Suppressor macrophage (primary cell): ENCODE data around the gene PTPRM.

Experiments
- DNase-seq, 4 experiments: peaks; one replicate each; pipeline ENCODE4 v3.0.0-alpha.2; 2020 to 2022

The PTPRM gene

DNA sequence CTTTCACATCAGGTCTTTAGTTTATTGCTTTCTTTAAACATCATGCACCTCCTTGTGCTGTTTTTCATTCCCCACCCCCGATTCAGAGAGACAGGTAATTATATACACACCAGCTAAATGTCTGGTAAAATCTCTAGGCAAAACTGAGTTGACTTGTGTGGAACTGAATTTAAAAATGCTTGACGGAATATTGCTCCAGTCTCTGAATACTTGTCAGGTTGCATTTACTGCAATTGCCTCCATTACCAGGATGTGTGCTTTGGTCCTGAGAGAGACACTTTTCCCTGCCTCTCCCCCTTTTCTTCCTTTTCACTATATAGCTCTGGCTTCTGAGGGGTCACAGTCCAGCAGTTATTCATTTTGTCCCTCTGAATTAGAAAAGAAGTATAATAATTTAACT is 104.0 kb downstream of the PTPRM start:
- no peak for DNase-seq

DNA sequence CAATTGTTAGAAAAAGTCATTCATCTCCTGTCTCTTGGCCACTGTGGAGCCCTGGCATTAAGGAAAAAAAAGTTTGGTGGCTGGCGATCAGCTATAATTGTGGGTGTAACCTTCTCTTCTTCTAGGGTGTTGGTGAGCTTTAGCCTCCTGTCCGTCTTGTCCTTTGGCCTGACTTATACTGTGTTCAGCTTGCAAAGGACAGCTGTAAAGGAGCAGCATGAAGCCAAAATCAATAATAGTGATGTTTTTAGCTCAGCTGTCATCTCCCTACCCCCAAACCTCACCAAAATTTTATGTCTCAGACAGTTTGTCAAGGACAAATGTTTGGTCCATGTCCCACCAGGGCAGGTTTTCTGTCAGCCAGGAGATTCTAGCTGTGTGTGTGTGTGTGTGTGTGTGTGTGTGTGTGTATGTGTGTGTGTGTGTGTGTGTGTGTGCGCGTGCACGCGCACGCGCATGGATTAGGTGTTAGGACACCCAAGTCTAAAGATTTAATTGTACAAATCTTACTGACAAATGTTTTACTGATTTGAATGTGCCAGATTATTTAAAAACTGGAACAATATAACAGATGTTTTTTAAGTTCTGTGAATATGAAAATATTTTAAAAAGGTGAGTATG is 109.2 kb downstream of the PTPRM start:
- DNase-seq: no peak

DNA sequence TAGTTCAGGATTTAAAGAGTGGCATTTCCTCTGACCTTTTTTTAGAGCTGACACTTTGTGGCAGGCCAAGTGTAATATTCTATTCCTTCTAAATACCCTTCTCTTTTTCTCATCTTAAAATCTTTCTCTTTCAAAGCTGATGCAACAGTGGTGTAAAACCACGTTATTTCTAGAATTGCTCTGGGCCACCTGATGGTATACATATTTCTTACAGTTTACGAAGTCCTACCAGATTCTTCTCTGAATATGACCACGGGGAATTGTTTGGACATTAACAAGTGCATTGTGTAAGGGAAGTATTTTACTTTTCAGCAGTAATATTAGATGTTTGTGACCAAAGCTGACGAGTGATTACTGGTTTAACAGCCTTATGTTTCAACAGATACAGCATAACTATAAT is 109.9 kb downstream of the PTPRM start:
- DNase-seq: no peak

DNA sequence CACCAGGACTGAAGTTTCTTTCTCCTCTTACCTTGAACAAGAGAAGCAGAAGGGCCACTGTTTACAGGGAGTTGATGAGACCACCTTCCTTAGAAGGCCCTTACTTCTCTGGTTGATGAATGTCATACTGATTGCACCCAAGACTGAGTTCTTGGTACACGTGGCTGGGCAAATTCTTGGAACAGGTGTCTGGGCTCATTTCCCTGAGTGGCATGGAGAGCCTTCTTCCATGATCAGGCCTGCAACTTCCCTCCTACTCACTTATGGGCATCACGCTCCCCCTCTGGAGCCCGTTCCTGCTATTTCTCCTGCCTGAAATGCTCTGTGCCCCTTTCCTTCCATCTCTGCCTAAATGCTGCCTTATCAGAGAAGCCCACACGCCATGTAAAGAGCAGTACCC is 110.3 kb downstream of the PTPRM start:
- no peak for DNase-seq

GRCh38 chr18:7678389-7678788 is 111.3 kb downstream of the PTPRM start:
- no peak for DNase-seq

GRCh38 chr18:7678801-7679200 is 111.7 kb downstream of the PTPRM start:
- DNase-seq: no peak

DNA sequence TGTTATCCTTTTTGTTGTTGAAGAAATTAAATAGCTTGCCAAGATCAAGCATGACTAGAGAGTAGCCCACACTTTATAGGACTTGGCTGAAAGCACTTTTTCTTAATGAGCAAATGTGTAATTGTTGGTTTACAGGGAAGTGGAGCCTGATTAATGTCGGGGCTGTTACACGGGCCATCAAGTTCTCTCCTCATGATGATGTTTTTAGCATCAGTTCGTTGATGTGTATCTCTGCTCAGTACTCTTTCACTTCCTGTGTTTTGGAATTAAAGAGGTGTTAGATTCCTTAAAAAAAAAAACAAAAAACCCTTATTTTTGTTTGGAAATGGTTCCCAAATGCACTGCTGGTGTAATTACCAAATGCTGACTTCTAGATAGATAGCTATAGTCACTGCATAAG is 114.2 kb downstream of the PTPRM start:
- no peak for DNase-seq

GRCh38 chr18:7682321-7682720 is 115.2 kb downstream of the PTPRM start:
- DNase-seq: no peak

DNA sequence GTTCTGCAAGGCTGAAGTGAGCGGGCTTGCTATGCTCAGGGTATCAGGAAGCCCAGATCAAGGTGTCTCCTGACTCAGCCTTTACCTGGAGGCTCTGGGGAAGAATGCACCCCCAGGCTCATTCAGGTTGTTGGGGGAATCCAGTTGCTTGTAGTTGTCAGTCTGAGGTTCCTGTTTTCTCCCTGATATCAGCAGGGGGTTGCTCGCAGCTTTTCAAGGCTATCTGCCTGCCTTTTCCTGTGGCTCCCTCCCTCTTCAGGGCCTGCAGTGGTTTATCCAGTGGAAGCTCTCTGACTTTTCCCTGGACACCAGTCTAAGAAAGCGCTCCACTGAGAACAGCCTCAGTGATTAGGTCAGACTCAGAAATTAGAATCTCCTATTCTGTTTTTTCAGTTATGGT is 116.6 kb downstream of the PTPRM start:
- no peak for DNase-seq

DNA sequence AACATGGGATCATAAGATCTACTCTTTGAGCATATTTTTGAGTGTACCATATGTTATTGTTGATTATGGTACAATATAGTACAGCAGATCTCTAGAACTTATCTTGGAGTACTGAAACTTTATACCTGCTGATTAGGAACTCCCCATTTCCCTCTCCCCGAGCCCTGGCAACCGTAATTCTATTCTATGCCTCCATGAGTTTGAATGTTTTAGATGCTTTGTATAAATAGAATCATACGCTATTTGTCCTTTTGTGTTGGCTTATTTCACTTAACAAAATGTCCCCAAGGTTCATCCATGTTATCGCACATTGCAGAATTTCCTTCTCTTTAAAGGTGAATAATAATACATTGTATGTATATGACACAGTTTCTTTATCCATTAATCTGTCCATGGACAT is 117.2 kb downstream of the PTPRM start:
- no peak for DNase-seq

GRCh38 chr18:7684966-7685365 is 117.8 kb downstream of the PTPRM start:
- DNase-seq: no peak

- no peak for DNase-seq
Observed at GRCh38 chr18:7686278-7686677, 119.2 kb downstream of the PTPRM start.

DNA sequence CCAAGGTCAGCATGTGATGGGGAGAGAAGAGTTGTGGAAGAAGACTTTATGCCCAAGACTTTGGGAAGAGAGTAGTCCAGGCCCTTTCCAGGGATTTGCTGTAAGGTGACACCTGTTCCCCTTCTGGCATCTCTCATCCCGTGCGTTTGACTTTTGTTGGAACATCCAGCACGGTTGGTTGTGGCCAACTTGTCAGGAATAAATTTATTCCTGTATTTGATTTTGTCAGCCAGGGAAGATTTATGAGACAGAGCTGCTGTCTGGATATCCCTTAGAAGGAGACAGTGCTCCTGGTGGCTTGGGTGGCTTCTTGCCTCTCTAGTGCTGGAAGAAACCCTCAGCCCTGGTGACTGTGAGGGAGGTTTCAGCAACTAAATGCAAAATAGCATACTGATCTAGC is 121.5 kb downstream of the PTPRM start:
- no peak for DNase-seq

DNA sequence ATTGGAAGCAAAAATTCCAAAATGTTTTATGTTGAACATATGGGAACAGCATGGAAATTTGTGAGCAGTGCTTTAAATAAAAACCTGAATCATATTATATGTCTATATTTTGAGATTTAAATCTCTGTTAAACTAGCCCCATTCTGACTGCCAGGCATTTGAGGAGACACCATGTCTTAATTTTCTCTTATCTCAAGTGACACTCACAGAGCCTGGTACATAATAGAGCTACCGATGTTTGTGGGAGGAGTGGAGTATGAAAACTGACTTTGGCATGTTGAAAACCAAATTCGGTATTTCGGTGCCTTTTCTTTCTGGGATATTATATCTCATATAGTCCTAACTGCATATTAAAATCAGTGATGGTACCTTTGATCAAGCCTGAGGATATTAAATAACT is 124.1 kb downstream of the PTPRM start:
- DNase-seq: no peak

DNA sequence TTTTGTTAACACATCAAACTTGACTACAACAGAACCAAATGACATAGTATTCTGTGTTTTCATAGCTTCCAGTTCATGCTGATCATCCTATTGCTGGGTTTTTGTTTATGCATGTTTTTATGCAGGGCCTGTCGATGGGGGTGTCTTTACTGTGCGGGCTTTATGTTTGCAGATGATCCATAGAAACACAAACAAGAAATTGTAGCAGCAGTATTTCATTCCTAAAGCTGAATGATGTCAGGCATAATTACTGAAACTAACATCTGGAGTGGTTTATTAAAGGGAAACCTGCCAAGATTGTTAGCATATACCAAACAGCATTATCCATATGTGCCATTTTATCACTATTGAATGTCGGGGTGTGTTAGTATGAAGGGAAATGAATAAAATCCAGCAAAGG is 129.7 kb downstream of the PTPRM start:
- DNase-seq: no peak

- DNase-seq: no peak
Observed at GRCh38 chr18:7697306-7697705, 130.2 kb downstream of the PTPRM start.

DNA sequence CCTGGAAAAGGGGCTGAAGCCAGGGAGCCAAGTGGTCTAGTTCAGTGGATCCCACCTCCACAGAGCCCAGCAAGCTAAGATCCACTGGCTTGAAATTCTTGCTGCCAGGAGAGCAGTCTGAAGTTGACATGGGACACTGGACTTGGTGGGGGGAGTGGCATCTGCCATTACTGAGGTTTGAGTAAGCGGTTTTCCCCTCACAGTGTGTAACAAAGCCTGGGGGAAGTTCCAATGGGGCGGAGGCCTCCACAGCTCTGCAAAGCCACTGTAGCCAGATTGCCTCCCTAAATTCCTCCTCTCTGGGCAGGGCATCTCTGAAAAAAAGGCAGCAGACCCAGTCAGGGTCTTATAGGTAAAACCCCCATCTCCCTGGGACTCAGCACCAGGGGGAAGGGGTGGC is 144.4 kb downstream of the PTPRM start:
- DNase-seq: no peak

DNA sequence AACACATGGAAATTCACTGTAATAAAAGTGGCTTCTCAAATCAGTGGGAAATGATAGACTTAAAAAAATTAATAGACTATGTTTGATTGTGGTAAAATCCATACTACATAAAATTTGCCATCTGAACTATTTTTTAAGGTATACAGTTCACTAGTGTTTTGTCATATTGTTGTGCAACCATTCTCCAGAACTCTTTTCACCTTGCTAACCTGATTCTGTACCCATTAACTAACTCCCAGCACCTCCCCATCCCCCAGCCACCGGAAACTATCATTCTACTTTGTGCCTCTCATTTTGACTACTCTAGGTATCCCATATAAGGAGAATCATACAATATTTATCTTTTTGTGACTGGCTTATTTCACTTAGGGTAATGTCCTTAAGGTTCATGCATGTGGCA is 153.3 kb downstream of the PTPRM start:
- no peak for DNase-seq

DNA sequence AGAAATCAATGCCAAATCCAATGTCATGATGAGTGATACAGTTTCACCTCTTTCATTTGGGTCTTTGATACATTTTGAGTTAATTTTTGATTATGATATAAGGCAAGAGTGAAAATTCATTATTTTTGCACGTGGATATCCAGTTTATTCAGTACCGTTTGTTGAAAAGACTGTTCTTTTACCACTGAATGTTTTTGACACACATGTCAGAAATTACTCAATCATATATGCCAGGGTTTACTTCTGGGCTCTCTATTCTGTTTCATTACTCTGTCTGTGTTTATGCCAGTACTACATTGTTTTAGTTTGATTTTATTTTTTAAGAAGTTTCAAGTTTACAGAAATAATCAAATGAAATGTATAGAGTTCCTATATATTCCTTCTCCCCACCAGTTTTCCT is 154.4 kb downstream of the PTPRM start:
- no peak for DNase-seq

GRCh38 chr18:7722955-7723354 is 155.8 kb downstream of the PTPRM start:
- DNase-seq: no peak

GRCh38 chr18:7723558-7723957 is 156.4 kb downstream of the PTPRM start:
- DNase-seq: no peak

GRCh38 chr18:7725473-7725872 is 158.4 kb downstream of the PTPRM start:
- DNase-seq: no peak

- DNase-seq: no peak
Observed at GRCh38 chr18:7725897-7726296, 158.8 kb downstream of the PTPRM start.

GRCh38 chr18:7726522-7726921 is 159.4 kb downstream of the PTPRM start:
- no peak for DNase-seq

- DNase-seq: no peak
Observed at GRCh38 chr18:7727361-7728076, 160.4 kb downstream of the PTPRM start.
